GM12874 (cell line): ENCODE results near the gene PFKP.

Experiments
- TF ChIP-seq, protein P1 (sequence below): IDR thresholded peaks from 2 replicates; pipeline ENCODE4 v1.5.1; 2011; ENCODE audit warnings: low read depth, mild to moderate bottlenecking, control low read depth, low read length, moderate library complexity; ENCODE audit not compliant: insufficient read depth

The PFKP gene

DNA sequence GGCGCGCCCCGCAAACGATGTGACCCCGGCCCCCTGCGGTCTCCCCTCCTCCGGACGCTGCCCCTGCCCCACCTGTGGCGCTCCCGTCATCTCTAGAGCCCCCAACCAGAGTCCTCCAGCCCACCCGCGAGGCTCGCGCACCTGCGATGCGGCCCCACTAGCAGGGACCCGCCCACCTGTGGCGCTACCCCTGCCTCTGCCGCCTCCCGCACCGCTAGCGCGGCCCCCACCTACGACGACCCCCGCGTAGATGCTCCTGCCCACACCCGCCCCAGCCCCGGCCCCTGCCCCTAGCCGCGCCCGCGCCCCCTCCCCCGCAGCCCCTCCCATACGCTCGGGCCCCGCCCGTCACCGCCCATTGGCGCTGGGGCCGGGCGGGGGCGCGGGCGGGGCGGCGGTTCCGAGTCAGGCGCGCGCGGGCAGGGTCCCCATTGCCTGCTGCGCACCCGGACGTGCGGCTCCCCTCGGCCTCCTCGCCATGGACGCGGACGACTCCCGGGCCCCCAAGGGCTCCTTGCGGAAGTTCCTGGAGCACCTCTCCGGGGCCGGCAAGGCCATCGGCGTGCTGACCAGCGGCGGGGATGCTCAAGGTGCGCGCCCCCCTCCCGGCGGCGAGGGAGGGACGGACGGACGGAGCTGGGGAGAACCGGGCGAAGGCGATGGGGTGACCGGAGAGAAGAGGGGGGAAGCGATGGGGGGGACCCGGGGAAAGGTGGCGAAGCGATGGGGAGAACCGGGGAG, at the start of gene PFKP:
Gene PFKP, plus strand, starts transcription at position 431 of the 741 bp plus-strand sequence. Its CDS starts 48 bp downstream, at position 479.
- TF ChIP-seq, protein P1, sequence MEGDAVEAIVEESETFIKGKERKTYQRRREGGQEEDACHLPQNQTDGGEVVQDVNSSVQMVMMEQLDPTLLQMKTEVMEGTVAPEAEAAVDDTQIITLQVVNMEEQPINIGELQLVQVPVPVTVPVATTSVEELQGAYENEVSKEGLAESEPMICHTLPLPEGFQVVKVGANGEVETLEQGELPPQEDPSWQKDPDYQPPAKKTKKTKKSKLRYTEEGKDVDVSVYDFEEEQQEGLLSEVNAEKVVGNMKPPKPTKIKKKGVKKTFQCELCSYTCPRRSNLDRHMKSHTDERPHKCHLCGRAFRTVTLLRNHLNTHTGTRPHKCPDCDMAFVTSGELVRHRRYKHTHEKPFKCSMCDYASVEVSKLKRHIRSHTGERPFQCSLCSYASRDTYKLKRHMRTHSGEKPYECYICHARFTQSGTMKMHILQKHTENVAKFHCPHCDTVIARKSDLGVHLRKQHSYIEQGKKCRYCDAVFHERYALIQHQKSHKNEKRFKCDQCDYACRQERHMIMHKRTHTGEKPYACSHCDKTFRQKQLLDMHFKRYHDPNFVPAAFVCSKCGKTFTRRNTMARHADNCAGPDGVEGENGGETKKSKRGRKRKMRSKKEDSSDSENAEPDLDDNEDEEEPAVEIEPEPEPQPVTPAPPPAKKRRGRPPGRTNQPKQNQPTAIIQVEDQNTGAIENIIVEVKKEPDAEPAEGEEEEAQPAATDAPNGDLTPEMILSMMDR: no peak

DNA sequence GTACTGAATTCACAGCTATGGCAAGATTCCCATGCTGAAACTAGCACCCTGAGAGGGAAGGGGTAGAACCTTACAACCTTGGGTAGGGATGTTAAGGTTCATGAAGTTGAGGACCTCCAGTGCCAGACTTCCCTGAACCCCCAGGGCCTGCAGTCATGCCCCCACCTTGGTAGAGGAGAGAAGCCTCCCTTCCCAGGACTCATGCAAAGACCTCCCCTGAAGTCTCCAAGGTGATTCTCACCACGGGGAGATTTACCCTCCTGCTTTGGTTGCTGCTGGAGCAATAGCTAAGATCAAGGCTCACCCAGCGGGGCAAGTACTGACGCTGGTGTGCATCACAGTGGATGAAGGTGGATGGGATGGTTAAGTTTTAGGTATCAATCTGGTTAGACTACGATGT, 49.1 kb upstream of the PFKP start:
- TF ChIP-seq, protein P1: no peak

DNA sequence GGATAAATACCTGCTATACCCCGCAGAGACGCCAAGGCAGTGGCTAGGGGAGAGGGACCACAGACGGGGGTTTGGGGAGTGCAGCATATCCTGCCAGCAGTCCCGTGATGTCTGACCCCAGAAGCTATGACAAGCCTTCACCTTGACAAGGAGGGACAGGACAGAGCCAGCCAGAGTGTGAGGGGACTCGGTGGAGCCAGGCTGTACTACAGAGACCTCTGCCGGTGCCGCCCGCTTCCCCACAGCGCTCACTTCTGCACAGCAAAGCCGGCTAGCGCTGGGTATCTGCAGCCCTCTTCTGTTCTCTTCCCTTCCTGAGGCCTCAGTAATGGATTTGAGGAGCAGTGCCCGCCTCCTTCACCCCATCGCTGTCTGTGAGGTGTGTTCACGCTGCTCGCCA, 47.0 kb upstream of the PFKP start:
- TF ChIP-seq, protein P1: no peak

DNA sequence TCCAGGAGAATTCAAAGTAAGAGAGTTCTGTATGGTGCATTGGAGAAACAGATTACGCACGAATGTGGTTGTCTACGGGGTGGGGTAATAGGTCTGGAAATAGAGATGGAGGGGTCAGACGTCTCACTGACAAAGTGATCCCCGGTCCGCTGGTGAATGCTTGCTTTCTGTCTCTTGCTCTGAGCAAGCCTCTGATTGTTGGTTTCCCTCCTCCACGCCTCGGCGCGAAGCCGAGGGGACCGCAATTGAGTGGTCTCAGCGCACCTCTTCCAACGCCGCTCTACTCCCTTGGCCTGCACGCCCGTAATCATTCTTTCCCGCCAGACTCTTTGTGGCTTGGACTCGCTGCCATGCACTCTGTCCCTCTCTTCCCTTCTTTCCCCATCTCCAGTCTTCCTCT, 46.5 kb upstream of the PFKP start:
- TF ChIP-seq, protein P1: no peak

DNA sequence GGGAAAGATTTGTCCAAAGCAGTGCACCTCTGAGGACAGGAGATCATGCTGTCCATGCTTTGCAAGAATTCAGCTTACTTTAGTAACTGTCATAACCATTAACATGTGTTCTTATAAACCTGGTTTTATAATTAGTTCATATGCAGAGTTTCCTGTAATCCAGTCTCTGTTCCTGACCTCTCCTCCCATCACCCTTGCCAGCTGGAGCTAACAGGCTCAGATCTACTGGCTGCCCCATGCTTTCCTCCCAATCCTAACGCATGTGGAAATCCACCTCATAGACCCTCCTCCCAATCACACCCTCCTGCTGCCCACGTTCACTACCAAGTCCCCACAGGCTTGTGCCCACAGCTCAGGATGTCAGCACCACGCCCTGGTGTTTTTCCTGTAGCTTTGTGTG, 45.3 kb upstream of the PFKP start:
- TF ChIP-seq, protein P1: no peak

DNA sequence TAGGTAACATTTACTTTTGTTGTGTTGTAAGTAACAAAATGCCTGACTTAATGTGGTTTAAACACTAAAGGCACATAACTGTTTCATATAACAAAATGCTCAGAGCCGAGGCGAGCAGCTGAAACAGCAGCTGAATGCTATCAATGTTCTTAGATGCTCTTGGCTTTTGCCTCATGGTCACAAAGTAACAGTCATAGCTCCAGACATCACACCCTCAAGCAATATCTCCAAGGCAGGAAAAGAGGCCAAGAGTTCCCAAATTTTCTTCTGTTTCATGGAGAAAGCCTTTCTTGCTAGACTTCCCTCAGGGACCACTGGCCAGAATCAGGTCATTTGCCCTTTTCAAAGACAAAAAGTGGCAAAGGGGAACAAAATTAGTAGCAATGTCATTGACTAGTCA, 43.5 kb upstream of the PFKP start:
- TF ChIP-seq, protein P1: no peak

DNA sequence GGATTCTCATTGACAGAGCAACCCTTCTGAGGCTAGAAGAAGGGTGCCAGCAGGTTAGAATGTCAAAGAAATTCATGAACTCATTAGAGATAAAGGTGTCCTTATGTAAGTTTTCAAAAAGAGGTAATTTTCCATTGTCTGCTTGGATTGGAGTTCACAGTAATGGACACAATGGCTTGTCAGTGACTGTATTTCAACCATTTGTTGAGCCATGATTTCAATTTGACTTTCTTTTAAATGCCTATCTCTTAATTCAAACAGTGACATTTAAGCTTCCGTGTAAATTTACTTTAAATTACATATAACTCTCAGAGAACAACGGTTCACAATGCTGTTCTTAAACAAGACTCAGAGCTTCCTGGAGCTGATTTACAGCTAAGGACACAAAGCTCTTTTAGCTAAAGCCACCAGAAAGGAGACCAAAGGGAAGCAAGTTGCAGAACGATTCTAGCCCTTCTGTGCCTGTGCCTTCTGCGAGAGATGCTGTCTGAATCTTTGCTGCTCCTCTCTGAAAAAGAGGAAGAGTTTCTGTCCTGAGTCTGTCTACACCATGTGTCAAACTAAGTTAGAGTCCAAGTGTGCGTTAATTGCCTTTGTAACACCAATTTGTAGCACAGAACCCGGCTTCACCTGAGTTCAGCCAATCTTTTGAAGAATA, 42.2 kb upstream of the PFKP start:
- TF ChIP-seq, protein P1: no peak
